IPS-NIHi7 (cell line): ENCODE results near the gene SLC43A2.
"Not testable (repeated sequence)": the region's sequence is repeated elsewhere in the genome, so short reads cannot be mapped to it uniquely, and the experiment has no call there.

Experiments used
- DNase-seq: peaks from one replicate; pipeline ENCODE4 v3.0.0; 2012; ENCODE audit warnings: mixed read lengths; ENCODE audit errors: extremely low spot score

Gene SLC43A2

DNA sequence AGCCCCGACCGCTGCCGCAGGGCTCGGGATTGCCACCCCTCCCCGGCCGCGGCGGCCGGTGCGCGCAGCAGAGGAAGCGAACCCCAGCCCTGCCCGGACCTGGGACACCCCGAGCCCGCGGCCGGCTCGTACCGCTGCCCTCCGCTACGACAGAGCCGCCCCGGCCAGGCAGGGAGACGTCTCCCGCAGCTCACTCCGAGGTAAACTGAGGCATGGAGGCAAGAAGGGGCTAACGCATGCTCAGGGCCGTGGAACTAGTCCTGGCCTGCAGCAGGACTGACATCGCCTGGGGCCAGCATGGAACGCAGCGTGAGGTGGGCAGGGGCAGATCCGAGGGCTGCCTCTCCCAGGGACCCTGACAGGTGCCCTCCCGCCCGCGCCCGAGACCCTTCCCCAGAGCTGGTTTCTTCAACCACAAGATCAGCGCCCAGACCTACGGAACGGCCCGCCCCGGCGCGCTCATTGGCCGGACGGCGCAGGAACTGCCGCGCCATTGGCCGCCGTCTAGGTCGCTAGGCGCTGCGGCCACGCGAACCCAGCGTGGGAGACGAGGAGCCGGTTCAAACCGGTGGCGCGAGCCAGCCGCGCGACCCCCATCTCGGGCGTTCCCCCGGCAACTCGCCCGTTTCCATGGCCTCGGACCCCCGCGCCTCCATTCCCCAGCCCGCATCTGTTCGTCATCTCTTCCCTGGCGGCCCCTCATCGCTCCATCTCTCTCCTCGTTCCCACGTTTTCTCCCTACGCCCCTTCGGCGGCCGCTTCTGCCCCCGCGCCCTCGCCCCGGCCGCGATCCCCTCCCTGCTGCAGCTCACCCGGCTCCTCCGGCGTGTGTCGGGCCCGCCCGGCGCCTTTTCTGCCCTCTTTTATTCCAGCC is at the start of gene SLC43A2:
Gene SLC43A2 (minus strand): TSS at position 853 of the 874 bp plus-strand sequence. CDS start 960 bp downstream, outside the sequence.
- DNase-seq, result peak; percentile 95

DNA sequence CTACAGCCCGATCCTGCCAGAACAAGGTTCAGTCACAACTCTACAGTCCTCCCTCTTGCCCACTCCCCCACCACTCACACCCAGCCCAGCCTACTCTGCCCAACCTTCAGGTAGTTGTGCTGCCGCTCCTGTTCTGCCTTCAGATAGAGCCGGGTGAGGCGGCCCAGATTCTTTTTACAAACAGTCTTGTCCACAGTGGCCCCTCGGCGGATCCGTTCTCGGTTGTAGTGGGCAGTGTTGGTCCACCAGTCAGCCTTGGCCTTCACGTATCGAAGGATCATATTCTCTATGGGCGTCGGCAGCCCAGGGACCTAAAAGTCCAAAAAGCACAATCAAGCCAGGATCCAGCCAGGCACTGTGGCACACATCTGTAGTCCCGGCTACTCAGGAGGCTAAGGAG is 47.8 kb upstream of the SLC43A2 start:
- no peak for DNase-seq

DNA sequence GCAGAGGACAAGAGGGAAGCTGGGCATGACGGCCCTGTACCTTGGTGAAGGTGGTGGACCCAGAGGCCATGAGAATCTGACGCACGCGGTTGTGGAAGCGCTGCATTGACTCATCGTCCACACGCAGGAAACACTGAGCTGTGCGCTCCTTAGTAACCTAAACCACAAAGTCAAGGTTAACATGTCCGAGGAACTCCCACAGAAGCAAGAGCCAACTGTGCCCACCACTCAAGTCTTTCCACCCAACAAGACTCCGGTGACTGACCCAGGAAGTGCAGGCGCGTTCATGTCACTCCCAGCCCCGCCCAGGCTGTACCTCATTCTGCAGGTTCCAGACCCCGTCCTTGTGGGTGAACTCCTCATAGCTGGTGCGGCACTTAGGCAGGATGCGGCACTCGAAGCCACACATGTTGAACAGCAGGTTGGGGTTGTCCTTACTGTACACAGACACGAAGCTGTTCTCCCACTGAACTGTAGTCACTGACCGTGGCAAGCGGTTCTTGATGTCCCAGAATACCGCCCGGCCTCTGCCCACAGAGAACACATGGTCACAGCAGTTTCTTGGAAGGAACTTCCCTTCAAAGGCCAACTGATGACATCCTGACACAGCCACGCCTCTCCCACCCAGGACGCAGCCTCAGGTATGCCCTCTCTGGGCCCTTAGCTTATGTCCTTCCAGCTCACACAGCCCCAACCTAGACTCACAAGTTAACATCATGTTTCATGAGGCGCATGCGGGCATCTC is 44.6 kb upstream of the SLC43A2 start:
- DNase-seq, result no peak

DNA sequence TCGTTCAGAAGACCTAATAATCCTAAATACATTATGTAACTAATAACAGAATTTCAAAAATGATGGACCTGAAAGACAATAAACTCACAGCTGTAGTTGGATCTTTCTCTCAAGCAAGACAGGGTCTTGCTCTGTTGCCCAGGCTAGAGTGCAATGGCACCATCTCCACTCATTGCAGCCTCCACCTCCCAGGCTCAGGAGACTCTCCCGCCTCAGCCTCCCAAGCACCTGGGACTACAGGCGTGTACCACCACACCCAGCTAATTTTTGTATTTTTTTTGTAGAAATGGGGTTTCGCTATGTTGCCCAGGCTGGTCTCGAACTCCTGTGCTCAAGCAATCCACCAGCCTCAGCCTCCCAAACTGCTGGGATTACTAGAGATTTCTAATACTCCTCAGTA is 35.3 kb upstream of the SLC43A2 start:
- not testable (repeated sequence) for DNase-seq

DNA sequence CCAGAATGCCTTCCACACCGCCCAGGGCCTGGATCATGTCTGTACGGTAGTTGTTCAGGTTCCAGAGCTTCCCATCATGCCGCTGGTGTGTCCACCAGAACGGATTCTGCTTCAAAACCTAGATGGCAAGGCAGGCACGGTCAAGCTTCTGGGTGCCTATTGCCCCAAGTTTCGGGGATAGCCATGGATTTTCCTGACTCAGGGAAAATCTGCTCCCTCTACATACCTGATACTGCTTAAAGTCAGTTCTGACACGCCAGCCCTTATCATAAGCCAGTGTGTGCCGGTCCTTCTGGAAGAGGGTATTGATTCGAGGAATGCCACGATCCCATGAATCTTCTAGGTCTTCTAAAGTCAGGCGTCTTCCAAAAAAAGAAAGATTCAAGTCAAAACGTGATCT is 32.4 kb upstream of the SLC43A2 start:
- no peak for DNase-seq

DNA sequence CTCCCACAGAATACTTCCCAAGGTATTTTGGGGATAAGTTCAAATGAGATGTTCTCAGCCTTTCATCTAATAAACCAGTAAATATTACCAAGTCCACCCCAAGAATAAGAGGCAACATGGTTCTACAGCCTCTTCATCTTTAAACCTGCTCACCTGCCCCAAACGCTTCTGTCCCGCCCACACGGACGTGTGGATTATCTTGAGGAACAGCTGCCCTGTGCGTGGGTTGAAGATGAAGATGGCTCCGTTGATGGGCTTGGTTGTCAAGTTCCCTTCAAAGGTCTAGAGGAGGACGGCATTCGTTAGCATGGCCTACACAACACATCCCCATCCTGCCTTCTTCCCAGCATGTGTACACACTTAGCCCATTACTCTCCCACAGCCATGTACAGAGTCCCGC is 29.5 kb upstream of the SLC43A2 start:
- no peak for DNase-seq

DNA sequence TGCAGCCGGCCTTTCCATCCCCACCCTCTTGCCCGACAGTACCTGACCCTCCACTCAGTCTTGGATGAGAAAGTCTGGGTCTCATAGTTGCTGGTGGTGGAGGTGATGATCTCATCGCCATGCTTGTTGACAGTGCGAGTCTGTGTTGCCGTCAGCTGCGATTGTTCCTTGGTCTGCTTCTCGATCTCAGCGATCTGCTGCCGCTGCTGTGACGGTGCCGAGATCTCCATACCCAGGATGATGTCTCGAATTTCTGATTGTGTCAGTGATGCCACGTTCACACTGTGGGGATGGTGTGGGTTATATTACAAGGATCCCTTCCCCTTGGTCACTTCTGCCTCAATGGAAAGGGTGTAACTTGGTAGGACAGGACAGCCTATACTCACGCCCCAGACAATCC is 25.1 kb upstream of the SLC43A2 start:
- DNase-seq, result no peak

DNA sequence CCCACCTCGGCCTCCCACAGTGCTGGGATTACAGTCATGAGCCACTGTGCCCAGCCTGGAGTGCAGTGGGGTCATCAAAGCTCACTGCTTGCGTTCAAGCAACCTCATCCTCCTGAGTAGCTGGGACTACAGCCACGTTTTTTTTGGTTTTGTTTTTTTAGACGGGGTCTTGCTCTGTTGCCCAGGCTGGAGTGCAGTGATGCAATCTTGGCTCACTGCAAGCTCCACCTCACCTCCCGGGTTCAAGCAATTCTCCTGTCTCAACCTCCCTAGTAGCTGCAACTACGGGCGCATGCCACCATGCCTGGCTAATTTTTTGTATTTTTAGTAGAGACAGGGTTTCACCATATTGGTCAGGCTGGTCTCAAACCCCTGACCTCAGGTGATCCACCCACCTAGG is 24.2 kb upstream of the SLC43A2 start:
- not testable (repeated sequence) for DNase-seq

DNA sequence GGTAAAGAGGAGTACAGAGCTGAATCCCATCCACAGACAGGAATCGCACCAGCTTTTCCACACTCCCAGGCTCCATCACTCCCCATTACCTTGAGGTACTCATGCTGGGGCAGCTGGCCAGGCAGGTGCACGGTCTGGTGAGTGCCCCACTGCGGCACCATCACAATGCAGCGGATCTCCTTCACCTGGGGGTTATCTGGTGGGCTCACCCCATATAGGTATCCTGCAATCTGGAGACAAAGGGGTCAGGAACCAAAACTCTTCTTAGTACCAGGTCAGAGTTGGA is 22.9 kb upstream of the SLC43A2 start:
- DNase-seq, result no peak

DNA sequence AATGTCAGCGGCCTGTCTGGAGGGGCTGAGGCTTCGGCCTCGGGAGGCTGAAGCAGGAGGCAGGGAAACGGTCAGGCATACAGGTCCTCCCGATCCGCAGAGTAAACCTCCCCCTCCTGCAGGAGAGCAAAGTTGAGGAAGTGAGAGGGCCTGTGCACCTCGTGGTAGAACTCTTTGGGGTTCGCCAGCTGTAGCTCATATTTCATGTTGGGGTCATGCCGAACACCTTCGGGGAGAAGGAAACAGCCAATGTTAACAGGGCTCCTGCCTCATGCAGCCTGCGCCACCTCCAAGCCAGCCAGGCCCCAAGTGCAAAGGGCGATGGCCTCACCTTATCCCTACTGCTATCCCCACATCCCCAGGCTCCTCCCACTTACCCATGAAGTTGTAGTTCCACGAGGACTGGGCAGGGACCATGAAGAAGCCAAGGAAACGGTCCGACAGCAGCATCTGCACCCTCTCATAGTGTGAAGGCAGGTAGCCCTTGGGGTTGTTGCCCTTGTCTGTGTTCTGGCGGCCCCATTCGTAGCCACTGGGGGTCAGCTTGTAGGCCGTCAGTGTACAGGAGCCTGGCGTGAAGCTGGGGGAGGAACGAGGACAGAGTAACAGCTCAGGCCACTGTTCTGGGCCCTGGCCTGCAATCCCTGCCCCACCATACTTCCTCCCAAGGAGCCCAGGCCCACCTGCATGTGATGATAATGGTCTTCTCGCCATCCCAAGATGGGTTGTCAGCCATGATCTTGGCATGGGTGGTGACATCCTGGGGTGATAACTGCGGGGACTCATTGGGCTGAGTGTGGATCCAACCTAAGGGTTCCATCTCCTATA is 22.3 kb upstream of the SLC43A2 start:
- no peak for DNase-seq

DNA sequence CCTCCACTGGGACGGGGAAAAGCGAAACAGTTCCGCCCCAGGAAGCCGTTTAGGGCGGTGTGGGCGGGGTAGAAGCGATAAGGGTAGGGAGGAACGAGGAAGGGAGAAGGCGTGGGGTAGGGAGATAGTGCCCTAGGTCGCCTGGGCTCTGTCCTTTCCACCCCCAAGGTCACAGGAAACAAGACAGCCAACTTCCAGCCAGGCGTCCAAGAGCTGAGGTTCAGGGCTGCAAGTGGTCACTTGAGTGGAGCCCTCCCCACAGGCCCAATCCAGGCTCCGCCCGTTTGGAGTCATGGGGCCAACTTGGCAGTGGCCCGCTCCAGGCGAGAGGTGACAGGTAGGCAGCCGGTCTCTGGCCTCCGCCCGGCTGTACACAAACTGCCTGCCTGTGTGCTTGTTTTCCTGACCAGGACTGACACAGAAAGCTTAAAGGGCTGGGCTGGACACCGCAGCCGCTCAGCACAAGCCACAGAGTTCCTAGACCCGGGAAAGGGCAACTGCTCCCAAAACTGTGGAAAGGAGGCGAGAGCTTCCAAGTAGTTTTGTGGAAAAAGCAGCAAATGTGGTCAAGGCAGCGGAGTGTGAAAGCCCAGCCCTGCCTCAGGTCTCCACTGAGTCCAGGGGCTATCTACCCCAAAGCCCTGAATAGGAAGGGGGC is 21.3 kb upstream of the SLC43A2 start, which contains the start of gene RILP:
Gene RILP (minus strand): TSS at position 23 of the 658 bp plus-strand sequence. CDS start 62 bp downstream, outside the sequence.
- DNase-seq, result peak; percentile 71

DNA sequence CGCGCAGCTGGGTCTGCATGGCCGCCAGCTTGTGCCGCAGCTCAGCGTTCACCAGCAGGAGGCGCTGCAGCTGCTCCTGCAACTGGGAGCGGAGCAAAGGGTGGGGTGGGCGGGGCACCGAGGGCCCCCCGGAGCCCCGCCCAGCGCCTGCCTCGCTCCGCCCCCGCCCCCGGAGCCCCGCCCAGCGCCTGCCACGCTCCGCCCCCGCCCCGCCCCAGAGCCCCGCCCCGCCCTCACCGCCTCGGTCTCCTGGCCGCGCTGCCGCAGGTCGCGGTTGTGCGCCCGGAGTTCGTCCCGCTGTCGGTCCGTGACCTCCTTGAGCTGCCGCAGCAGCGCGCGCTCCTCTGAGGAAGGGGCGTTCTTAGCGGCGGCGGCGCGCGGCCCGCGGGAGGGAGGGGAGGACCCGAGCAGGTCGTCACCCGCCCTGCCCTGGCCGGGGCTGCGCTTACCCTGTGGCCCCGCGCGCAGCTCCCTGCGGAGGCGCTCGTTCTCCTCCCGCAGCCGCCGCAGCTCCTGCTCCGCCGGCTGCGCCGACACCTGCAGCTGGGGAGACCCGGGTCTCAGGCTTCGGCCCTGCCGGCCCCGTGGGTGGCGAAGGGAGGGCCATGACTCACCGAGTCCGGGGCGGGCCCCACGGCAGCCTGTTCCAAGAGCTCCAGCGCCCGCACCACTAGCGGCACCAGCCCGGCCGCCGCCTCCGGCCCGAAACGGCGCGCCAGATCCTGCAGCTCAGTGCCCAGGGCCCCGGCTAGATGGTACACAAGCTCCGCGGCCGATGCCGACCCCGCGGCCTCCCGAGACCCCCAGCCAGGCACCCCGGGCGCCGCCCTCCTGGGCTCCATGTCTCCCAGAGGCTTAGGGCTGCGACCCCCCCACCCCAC is 20.6 kb upstream of the SLC43A2 start:
- peak; percentile 86 for DNase-seq

DNA sequence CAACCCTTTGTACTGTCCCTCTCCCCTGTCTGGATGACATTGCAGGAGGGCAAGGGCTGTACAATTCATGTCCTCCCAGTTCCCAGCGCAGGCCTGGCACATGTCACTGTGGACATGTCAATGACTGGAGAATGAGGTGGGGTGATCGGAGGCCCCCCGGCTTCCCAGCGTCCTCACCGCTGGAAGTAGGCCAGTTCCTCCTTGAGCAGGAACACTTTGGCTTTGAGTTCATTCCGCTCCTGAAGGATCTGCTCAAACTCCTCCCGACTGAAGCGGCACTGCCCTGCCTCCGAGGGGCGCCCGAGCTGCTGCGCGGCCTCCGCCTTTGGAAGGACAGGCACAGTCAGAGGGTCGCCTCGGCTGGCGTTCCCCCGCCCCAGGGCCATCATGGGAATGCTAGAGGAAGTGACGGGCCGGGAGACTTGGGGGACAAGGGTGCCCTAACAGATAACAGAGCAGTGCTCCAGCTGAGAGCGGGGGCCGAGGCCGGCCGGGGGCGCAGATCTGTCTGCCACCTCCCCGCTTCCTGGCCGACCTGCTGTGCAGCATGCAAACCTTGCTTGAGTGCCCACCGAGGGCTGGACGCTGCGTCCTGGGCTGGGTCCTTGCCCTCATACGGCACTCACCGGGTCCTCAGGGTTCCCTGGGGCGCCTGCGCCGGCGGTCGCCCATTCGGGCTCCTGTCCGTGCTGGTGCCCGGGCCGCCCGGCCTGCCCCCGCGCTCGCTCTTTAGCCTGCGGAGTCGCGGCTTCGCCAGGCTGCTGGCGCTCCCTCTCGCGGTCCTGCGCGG is 19.7 kb upstream of the SLC43A2 start:
- peak; percentile 45 for DNase-seq

DNA sequence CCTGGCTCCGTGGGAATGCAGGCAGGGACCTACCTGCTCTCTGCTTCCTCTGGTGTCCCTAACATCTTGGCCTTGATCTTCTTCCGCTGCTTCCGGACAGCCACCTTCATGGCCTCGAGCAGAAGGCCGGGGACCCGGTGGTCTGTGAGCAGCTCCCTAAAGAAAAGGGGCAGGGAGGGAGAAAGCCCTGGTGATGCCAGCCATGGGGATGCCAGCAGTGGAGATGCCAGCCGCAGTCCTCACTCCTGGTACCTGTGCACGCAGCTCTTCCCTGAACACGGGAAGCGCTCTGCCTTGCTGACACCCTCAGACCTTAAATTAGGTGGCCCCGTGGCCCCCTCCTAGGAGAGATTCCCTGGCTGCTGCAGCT is 19.2 kb upstream of the SLC43A2 start:
- no peak for DNase-seq

DNA sequence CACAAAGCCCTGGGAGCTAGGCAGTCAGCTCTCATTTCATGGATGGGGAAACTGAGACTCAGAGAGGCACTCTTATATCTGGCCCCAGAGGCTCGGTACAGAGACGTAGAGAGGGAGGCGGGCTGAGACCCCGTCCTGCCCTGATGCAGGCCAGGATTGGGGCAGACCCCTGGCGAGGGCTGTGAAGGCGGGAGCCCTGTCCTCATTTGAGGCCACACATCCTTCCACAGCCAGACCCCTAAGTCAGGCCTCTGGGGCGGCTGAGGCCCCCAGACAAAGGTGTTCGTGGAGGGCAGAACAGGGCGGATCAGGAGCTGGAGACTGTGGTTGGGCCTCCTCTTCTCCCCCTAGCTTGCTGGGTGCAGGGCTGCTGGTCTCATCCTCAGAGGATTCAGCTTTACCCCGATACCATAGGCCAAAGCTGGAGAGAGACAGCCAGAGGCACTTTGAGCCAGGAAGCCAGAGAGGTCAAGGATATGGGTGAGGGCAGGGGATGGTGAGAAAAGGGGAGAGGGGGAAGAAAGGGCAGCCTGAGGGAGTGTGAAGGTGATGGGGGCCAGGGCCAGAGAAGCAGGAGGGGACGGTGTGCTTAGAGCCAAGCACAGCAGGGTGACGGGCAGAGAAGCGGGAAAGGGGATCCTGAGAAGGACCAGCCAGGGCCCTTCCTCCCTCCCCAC is 17.7 kb upstream of the SLC43A2 start:
- DNase-seq, result no peak

DNA sequence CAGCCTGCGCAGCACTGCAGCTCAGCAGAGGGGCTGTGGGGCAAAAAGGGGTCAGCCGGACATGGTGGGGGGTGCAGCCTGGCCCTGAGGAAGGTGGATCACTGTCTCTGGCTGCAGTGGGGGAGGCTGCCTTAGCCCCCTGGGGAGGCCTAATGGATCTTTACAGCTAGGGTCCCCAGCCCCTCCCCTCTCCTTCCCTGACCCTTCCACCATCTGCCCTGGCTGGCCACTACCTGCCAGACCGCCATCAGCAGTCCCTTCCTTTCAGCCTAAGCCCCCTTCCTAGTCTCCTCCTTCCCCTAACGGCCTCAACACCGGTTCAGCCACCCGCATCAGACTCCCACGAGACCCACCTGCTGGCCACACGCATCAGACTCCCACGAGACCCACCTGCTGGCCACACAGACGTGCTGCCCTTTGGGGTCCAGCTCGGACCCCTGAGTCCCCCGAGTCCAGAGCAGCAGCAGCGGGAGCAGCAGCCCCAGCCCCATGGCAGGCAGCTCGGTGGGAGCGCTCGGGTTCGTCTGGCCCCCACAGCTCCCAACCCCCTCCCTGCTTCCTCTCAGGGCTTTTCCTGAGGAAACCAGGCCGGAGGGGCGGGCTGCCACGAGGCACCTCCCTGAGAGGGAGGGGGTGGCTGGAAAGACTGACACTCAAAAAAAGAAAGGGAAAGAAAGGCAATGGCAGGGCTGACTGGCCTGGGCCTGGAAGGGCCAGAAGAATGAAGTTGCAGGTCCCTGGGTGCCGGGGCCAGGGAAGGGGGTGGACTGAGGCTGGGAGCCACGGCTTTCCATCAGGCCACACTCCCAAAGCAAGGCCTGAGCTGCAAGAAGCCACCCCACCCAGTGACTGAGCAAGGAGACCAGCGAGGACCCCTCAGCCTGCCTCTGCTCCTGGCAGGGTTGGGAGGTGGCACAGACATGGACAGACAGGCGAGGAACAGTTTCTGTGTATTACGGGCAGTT is 16.9 kb upstream of the SLC43A2 start, which contains the start of gene SCARF1:
Gene SCARF1 (minus strand): TSS at position 526 of the 965 bp plus-strand sequence. CDS start 35 bp downstream, at position 491.
- DNase-seq, result no peak

DNA sequence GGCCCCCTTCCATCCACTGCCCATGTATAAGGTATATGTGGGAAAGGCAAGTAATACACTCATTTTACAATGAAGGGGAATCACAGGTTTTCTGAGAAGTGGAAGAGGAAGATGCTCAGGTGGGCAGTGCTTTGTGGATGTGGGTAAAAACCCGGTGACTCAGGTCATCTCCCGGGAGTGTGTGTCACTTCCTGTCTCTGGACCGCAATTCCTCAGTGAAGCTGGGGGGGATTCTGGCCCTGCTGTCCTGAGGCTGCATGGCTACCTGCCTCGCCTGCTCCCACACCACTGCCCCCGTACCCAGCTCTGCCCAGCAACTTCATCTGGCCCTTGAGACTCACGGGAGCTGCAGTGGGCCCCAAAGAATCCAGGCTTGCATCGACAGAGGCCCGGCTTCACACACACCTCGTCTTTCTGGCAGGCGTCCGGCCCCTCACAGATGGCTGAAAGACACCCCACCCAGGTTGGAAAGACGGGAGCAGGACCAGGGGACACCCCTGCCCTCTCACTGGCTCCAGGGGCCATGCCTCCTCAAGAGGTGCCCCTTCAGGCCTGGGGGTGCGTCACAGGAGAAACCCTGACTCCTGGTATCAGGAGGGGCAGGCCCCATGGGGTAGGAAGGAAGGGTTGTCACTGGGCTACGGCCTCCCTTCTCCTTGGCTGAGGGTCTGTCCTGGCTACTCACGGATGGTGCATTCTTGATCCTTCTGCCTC is 16.0 kb upstream of the SLC43A2 start:
- DNase-seq, result no peak
